GM18498 (cell line): ENCODE measurements around the gene MEGF10.

Experiments used
- ATAC-seq: cut with Tn5 transposase; IDR thresholded peaks from one replicate; pipeline ENCODE4 v1.9.1; 2021; ENCODE audit warnings: mild to moderate bottlenecking, moderate library complexity; ENCODE audit not compliant: unreplicated experiment

MEGF10 gene

GRCh38 chr5:127367029-127367428 lies 76.4 kb downstream of the MEGF10 start:
- ATAC-seq: no peak

GRCh38 chr5:127367946-127368465 lies 77.4 kb downstream of the MEGF10 start:
- ATAC-seq: no peak

- ATAC-seq: no peak
These were observed 79.2 kb downstream of the MEGF10 start for GRCh38 chr5:127369796-127370195.

GRCh38 chr5:127370631-127371030 lies 80.0 kb downstream of the MEGF10 start:
- ATAC-seq: no peak

DNA sequence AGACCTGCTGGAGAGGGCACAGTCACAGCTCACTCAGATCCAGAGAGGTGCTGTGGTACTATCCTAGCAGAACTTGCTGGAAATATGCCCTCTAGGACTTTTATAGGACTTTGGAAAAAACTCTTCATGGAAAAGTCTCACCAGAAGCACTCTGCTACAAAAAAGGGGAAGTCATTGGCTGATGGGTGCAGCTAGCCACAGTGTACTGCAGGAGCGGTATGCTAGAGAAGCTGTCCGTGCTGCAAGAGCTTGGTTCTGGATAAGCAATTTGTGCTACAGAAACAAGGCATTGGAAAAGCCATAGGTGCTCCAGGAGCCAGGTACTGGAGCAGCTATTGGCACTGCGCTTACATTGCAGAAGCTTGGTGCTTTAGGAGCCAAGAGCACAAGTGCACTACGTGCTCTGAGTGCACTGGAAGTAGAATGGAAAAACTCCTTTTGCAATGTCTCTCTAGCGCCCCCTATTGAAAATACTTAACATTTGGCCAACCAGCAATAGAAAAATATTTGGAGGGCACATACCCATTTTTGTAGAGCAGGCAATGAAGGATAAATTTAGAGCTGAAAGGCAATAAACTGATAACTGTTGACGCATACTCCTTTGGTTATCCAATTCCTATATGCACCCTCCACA lies 83.4 kb downstream of the MEGF10 start:
- ATAC-seq: no peak

DNA sequence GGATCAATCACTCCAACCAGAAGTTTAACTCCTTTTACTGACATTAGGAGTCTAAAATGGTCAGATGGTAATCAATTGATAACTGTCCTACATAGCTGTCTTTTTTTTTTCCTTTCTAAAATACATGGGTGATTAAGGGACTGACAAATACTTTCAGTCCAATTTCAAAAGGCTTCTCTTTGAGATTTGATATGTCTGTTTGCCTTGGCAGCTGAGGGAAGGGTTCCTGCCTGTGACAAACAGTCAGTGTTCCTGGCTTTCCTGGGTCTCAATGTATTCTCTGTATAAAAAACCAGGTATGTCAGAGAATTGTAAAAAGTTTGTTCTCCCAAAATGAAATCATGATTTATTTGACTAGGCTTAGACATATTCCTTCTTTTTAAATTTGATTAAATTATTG lies 84.5 kb downstream of the MEGF10 start:
- no peak for ATAC-seq

GRCh38 chr5:127375544-127376091 lies 85.0 kb downstream of the MEGF10 start:
- ATAC-seq: no peak

- no peak for ATAC-seq
These were observed 87.1 kb downstream of the MEGF10 start for GRCh38 chr5:127377651-127378050.

DNA sequence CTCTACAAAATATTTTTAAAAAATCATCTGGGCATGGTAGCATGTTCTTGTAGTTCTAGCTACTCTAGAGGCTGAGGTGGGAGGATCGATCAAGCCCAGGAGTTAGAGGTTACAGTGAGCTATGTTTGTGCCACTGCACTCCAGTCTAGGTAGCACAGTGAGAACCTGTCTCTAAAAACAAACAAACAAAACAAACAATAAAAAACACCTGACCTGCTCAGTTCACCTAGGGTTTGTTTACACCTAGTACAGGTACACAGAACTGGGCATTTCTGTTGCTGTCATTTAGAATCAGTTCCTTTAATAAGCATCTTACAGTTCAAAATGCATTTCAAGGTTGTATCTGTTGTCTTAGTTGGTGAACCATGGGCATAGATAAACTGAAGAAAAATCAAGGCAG lies 95.3 kb downstream of the MEGF10 start:
- no peak for ATAC-seq

DNA sequence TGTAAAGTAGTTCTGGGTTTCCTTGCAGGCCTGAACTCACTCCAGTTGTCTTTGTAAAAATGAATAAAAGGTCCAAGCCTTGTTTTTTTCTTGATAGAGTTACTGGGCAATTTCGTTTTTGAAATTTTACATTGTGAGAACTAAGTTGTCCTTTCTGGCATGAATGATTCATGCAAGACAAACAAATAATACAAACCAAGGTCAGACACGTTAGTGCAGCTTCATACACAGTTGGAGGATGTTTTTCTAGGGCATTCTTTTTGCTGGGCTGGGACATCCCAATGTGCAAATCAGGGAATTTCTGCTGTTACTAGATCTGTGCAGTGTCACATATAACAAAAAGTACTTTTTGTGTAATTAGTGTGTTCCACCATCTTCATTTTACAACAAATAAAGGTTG lies 96.0 kb downstream of the MEGF10 start:
- no peak for ATAC-seq

DNA sequence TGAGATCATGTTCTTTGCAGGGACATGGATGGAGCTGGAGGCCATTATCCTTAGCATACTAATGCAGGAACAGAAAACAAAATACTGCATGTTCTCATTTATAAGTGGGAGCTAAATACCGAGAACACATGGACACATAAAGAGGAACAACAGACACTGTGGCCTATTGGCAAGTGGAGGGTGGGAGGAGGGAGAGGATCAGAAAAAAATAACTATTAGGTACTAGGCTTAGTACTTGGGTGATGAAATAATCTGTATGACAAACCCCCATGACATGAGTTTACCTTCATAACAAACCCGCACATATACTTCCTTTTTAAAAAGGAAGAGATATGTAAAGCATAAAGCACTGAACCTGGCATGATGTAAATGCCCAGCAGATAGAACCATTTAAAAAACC lies 99.0 kb downstream of the MEGF10 start:
- ATAC-seq: no peak

DNA sequence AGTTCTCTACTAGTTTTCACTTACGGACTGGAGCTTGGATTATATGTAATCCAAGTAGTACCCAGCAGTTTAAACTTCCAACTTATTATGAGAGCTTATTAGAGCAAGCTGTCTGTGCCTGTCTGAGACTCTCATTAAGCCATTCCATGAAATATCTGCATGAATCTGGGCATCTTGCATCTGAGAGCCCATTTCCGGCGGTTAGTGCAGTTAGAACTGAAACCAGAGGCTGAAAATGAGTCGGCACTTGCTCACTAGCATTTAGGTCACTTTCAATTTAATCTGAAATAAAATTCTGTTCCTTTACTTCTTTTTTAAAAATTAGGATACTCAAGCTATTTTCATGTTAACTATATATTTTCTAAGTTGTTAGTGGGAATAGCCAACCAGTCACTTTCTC lies 102.2 kb downstream of the MEGF10 start:
- ATAC-seq: peak; percentile 45

GRCh38 chr5:127396490-127397155 lies 106.0 kb downstream of the MEGF10 start:
- ATAC-seq: no peak

DNA sequence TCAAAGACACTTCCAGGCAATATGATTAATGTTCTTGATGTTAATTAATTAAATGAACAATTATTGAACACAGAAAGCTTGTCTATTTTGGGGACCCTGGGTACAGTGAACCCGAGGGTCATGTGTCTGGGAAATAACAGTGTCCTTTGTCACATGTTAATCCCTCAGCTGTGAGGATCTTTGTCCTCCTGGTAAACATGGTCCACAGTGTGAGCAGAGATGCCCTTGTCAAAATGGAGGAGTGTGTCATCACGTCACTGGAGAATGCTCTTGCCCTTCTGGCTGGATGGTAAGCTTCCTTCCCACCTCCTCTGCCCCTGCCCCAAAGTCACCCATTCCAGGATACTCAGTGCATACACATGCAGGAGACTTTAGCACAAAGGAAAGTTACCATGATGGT lies 107.9 kb downstream of the MEGF10 start:
- no peak for ATAC-seq

GRCh38 chr5:127399068-127399467 lies 108.5 kb downstream of the MEGF10 start:
- ATAC-seq: no peak

- peak; percentile 47 for ATAC-seq
These were observed 109.9 kb downstream of the MEGF10 start for GRCh38 chr5:127400539-127400938.

DNA sequence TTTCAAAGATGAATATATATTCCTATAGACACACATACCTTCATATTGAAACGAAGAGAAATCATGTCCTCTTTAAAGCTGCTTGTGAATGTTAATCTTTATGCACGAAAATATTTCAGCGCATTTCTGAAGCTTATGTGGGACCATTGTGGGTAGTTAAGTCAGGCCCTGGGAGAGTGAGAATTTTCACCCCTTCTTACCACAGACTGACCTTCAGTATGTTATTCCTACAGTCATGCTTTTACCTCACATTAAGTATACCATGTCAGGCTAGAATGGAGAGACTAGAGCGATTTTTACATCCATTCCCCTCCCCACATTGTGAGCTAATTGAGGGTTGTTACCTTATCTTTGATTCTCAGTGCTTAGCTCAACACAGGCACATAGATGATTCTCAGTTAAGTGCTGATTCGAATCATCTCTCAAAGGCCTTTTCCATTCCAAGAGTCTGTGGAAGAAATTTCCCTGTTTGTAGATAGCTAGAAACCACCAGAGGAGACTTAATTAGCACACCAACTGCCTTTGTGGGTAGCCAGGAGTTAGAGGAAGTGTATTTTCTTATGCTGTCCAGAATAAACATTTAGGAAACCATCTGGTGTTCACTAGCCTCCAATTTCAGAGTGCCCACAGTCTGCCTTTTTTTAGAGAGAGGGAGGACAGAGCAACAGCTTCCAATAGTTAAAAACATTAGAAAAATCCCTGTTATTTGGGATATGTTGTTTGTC lies 110.5 kb downstream of the MEGF10 start:
- ATAC-seq: no peak

GRCh38 chr5:127402361-127402760 lies 111.8 kb downstream of the MEGF10 start:
- ATAC-seq: no peak

DNA sequence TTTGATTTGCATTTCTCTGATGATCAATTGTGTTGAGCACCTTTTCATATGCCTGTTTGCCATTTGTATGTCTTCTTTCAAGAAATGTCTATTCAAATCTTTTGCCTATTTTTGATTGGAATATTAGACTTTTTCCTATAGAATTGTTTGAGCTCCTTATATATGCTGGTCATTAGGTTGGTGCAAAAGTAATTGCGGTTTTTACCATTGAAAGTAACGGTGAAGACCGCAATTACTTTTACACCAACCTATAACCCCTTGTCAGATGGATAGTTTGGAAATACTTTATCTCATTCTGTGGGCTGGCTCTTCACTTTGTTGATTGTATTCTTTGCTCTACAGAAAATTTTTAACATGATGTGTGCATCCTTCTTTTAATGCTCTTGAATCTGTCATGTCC lies 113.6 kb downstream of the MEGF10 start:
- ATAC-seq: no peak

DNA sequence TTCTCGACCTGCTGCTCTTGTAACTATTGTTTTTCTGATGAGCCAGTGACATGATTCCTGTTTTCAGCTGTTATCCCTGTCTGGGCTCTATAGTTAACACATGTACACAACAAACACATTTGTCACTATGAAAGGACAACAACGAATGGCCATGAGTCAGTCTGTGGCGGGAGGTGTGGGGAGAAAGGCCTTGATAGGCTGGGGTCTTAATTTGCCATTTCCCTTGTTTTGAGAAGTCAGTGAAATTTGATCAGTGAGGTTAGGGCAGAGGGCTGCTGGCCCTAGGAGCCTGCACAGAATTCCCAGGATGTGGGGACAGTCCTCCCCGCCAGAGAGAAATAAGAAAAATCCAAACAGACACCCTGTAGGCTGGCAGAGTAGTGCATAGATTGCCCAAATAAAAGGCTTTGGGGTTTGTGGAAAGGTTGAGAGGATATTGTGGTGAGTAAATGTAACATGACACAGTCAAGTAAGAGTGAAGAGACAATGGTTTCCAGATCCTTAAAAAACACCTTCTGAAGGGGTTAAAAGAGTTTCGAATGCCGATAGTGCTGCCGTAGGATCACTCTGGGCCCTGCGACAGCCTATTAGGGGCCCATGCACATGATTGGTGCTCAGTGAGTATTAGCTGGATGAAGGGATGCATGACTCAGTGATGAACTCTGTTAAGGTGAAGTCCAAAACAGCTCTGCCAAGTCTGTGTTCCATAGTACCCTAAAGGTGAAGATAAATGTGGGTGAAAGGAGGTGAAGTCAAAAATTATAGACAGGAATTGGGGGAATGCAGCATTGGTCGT lies 115.9 kb downstream of the MEGF10 start:
- no peak for ATAC-seq
